Measurements from ENCODE around the gene MAP3K7. TPM values are rescaled to one million over a fixed set of nuclear protein-coding genes. Genes with fewer than 3 reads are reported as not detected.

MAP3K7 gene
- total and polyA plus RNA-seq, 4 donors = 10.3 to 29.2 (median 19.4) TPM

DNA sequence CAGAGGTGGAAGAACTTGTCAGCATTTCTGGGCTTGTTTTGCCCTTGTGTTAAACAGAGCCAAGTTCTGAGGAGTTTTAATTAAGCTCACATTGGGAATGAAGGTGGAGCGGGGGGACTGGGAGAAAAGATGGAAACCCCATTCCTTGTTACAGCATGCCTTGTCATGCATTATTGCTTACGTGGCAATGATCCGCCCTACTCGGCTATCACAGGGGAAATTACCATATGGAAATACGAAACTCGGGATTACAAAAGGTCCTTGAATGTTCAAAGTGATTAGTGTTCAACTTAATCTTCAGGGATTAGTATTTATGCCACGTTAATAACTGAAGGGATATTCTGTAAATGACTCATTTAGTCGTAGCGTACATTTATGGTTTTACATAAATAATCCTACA, 86.4 kb downstream of the MAP3K7 start:
- DNase-seq (no peak), ATAC-seq (ENCODE audit: low FRiP score) (no peak)
- H3K36me3 ChIP-seq (ENCODE audit: control insufficient read depth in 1 of 2, insufficient read depth in 2 of 2, low read length in 1 of 2) = no peaks in the 10 kb centered on the region
- H3K4me3 ChIP-seq (ENCODE audit: low read length in 2 of 2) = no peak overlapping the region
- H3K27me3 ChIP-seq (ENCODE audit: control insufficient read depth in 1 of 2, insufficient read depth in 2 of 2, low read length in 1 of 2) = no peaks in the 10 kb centered on the region
- no peaks in the 10 kb centered on the region for H3K4me1 ChIP-seq (ENCODE audit: control insufficient read depth in 1 of 2, insufficient read depth in 2 of 2, low read length in 2 of 2)
- intact Hi-C loops (cut with DNase I) = no loop called here
- H3K27ac ChIP-seq (ENCODE audit: low read depth in 1 of 2, low read length in 2 of 2) = no peak overlapping the region
- WGBS, 2 donors = 83 to 86% methylated on average over 9 of the region's 9 CpGs
- peaks cover 6% of the 10 kb centered on the region for H3K9me3 ChIP-seq (ENCODE audit: control insufficient read depth, low read length)

DNA sequence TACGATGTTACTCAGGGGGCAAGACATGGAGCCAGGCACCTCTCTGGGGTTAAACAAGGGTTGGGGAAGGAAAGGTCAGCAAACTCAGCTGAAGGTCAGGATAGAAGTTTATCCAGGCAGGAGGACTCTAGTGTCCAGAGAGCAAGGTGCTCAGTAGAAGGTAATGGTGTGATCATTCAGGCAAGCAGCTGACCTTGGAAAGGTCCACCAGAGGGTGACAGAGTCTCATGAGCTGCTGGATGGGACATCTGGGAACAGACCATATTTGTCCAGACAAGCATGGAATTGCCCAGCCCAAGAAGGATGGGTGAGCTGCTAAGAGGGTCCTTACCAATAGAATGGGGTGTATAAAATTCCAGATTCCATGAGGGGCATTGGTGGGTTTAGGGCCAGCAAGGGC, 89.5 kb downstream of the MAP3K7 start:
- Histone ChIP-seq H3K27me3 (ENCODE audit: control insufficient read depth in 1 of 2, insufficient read depth in 2 of 2, low read length in 1 of 2) (no peaks in the 10 kb centered on the region), H3K36me3 (ENCODE audit: control insufficient read depth in 1 of 2, insufficient read depth in 2 of 2, low read length in 1 of 2) (no peaks in the 10 kb centered on the region), H3K4me3 (ENCODE audit: low read length in 2 of 2) (no peak overlapping the region), H3K9me3 (ENCODE audit: control insufficient read depth, low read length) (peaks cover 6% of the 10 kb centered on the region), H3K27ac (ENCODE audit: low read depth in 1 of 2, low read length in 2 of 2) (no peak overlapping the region), H3K4me1 (ENCODE audit: control insufficient read depth in 1 of 2, insufficient read depth in 2 of 2, low read length in 2 of 2) (no peaks in the 10 kb centered on the region)
- intact Hi-C loops (cut with DNase I) = no loop called here
- WGBS, 2 donors = 88 to 94% methylated on average over 1 of the region's 1 CpG
- DNase-seq = no peak
- ATAC-seq (ENCODE audit: low FRiP score) = no peak

DNA sequence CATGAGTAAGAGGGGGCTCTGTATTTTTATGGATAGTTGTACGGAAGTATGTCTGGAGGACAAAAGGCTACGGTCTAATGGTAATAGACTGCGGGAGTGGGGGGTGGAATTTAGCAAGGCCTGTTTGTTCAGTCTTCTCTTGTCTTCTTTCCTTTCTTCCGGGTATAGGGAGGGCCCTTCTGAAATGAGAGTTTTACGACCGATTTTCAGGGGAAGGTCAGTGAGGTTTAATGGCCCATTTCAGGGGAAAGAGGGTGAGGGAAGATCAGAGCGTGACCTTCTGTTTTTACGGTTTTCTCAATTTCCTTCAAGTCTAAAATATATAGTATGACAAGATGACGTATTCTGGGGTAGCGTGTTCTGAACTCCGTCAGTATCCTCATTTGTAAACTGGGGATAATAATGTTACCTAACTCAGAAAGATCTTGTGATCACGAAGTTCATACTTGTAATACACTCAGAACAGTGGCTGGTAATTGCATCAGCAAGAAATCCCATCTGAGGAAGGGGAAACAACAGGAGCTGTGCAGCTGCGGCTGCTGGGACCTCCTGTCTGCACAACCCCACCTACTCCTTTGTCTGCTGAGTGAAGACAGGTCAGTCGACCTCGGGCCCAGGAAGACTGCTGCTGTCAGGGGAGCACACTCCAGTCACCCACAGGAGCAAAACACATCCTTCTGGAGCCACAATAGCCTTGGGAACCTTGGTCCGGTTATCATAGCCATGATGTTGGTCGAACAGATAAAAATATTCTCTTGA, 90.4 kb downstream of the MAP3K7 start:
- DNase-seq (no peak), ATAC-seq (ENCODE audit: low FRiP score) (no peak)
- Histone ChIP-seq H3K4me3 (ENCODE audit: low read length in 2 of 2) (no peak overlapping the region), H3K9me3 (ENCODE audit: control insufficient read depth, low read length) (peaks cover 6% of the 10 kb centered on the region), H3K36me3 (ENCODE audit: control insufficient read depth in 1 of 2, insufficient read depth in 2 of 2, low read length in 1 of 2) (no peaks in the 10 kb centered on the region), H3K27ac (ENCODE audit: low read depth in 1 of 2, low read length in 2 of 2) (no peak overlapping the region), H3K4me1 (ENCODE audit: control insufficient read depth in 1 of 2, insufficient read depth in 2 of 2, low read length in 2 of 2) (no peaks in the 10 kb centered on the region), H3K27me3 (ENCODE audit: control insufficient read depth in 1 of 2, insufficient read depth in 2 of 2, low read length in 1 of 2) (no peaks in the 10 kb centered on the region)
- intact Hi-C loops (cut with DNase I) = no loop called here
- 39 to 45% methylated on average over 17 of the region's 17 CpGs for WGBS, 2 donors

DNA sequence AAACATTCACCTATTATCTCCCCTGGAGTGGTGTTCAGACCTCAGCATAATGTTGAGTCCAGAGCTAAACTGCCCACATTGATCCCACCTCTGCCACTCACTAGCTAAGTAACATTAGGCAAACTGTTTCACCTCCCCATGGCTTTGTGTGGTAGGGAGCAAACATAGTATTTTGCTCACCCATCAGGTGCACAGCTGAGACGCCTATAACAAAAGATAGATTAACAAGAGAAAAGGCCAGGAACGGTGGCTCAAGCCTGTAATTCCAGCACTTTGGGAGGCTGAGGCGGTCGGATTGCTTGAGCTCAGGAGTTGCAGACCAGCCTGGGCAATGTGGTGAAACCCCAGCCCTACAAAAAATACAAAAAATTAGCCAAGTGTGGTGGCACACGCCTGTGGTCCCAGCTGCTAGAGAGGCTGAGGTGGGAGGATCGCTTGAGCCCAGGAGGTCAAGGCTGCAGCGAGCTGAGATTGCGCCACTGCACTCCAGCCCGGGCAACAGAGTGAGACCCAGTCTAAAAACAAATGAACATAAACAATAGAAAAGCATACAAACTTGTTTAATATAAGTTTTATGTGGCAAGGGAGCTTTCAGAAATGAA, 91.6 kb downstream of the MAP3K7 start:
- intact Hi-C loops (cut with DNase I) = no loop called here
- peaks cover 6% of the 10 kb centered on the region for H3K9me3 ChIP-seq (ENCODE audit: control insufficient read depth, low read length)
- DNase-seq (no peak), ATAC-seq (ENCODE audit: low FRiP score) (no peak)
- H3K4me1 ChIP-seq (ENCODE audit: control insufficient read depth in 1 of 2, insufficient read depth in 2 of 2, low read length in 2 of 2) = no peaks in the 10 kb centered on the region
- WGBS, 2 donors = 79 to 87% methylated on average over 9 of the region's 9 CpGs
- H3K4me3 ChIP-seq (ENCODE audit: low read length in 2 of 2) = no peak overlapping the region
- no peaks in the 10 kb centered on the region for H3K36me3 ChIP-seq (ENCODE audit: control insufficient read depth in 1 of 2, insufficient read depth in 2 of 2, low read length in 1 of 2)
- no peaks in the 10 kb centered on the region for H3K27me3 ChIP-seq (ENCODE audit: control insufficient read depth in 1 of 2, insufficient read depth in 2 of 2, low read length in 1 of 2)
- H3K27ac ChIP-seq (ENCODE audit: low read depth in 1 of 2, low read length in 2 of 2) = no peak overlapping the region

DNA sequence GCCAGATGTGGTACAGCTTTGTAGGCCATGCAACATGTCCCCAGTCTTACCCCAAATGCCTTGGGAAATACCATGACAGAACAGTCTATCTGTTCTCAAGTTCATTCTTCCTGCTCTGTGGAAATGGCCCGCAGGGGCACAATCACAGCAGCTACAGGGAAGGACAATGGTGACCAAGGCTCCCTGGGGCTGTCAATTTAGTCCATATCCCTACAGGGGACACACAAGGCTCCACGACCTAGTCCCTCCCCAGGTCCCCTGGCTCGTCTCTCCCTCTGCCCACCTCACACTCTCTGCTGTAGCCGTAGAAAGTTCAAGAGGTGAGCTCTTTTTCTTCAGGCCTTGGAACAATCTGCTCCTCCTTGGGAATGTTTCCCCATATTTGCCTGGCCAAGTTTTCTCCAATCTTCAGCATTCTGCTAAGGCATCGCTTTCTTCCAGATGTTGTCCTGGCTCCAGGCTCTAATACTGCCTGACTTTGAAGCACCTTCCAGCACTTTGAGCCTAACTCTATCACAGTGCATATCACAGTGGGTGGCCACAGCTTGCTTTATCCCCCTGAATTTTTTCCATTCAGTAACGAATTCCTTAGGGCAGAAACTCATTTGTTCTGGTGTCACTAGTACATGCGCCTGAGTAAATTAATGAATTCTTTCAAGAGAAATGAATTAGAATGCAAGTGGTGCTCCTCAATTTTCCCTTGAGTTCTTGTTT, 92.6 kb downstream of the MAP3K7 start:
- Histone ChIP-seq H3K27me3 (ENCODE audit: control insufficient read depth in 1 of 2, insufficient read depth in 2 of 2, low read length in 1 of 2) (no peaks in the 10 kb centered on the region), H3K9me3 (ENCODE audit: control insufficient read depth, low read length) (peaks cover 6% of the 10 kb centered on the region), H3K4me3 (ENCODE audit: low read length in 2 of 2) (no peak overlapping the region), H3K27ac (ENCODE audit: low read depth in 1 of 2, low read length in 2 of 2) (no peak overlapping the region), H3K36me3 (ENCODE audit: control insufficient read depth in 1 of 2, insufficient read depth in 2 of 2, low read length in 1 of 2) (no peaks in the 10 kb centered on the region), H3K4me1 (ENCODE audit: control insufficient read depth in 1 of 2, insufficient read depth in 2 of 2, low read length in 2 of 2) (no peaks in the 10 kb centered on the region)
- ATAC-seq (ENCODE audit: low FRiP score) = no peak
- 44 to 50% methylated on average over 7 of the region's 7 CpGs for WGBS, 2 donors
- intact Hi-C loops (cut with DNase I) = no loop called here
- no peak for DNase-seq

DNA sequence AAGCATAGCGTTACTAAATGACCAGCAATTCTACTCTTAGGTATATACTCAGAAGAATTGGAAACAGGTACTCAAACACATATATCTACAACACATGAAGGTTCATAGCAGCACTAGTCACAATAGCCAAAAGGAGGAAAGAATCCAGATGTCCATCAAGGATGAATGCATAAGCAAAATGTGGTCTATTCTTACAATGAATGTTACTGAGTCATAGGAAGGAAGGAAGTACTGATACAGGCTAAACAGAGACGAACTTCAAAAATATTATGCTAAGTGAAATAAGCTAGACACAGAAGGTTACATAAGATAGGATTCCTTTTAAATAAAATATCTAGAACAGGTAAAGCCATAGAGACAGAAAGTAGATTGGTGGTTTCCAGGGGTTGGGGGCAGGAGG, 93.5 kb downstream of the MAP3K7 start:
- ATAC-seq (ENCODE audit: low FRiP score) = no peak
- H3K27ac ChIP-seq (ENCODE audit: low read depth in 1 of 2, low read length in 2 of 2) = no peak overlapping the region

DNA sequence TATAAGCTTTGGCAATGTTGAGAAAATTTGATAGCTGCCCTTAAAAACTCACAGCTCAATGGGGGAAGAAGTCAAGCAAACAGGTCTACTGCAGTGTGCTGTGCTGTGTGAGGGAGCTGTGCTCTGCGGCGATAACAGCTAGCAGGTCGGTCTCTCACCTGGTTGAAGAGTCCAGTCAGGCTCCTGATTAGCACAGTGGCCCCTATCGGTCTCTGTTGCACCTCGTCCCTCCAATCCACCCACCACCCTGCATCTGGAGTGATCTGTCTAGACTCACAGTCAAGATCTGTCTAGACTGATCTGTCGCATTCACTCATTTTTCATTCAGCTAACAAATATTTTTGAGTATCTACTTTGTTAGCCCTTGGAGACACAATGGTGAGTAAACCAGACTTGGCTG, 94.1 kb downstream of the MAP3K7 start:
- Histone ChIP-seq H3K4me1 (ENCODE audit: control insufficient read depth in 1 of 2, insufficient read depth in 2 of 2, low read length in 2 of 2) (no peaks in the 10 kb centered on the region), H3K27ac (ENCODE audit: low read depth in 1 of 2, low read length in 2 of 2) (no peak overlapping the region), H3K27me3 (ENCODE audit: control insufficient read depth in 1 of 2, insufficient read depth in 2 of 2, low read length in 1 of 2) (no peaks in the 10 kb centered on the region), H3K36me3 (ENCODE audit: control insufficient read depth in 1 of 2, insufficient read depth in 2 of 2, low read length in 1 of 2) (no peaks in the 10 kb centered on the region), H3K4me3 (ENCODE audit: low read length in 2 of 2) (no peak overlapping the region), H3K9me3 (ENCODE audit: control insufficient read depth, low read length) (peaks cover 4% of the 10 kb centered on the region)
- DNase-seq (no peak), ATAC-seq (ENCODE audit: low FRiP score) (no peak)
- WGBS, 2 donors = 89 to 90% methylated on average over 6 of the region's 6 CpGs
- intact Hi-C loops (cut with DNase I) = no loop called here

More for the DNA sequence above, 93.5 kb downstream of the MAP3K7 start:
- Histone ChIP-seq H3K9me3 (ENCODE audit: control insufficient read depth, low read length) (peaks cover 6% of the 10 kb centered on the region), H3K4me3 (ENCODE audit: low read length in 2 of 2) (no peak overlapping the region), H3K36me3 (ENCODE audit: control insufficient read depth in 1 of 2, insufficient read depth in 2 of 2, low read length in 1 of 2) (no peaks in the 10 kb centered on the region), H3K27me3 (ENCODE audit: control insufficient read depth in 1 of 2, insufficient read depth in 2 of 2, low read length in 1 of 2) (no peaks in the 10 kb centered on the region), H3K4me1 (ENCODE audit: control insufficient read depth in 1 of 2, insufficient read depth in 2 of 2, low read length in 2 of 2) (no peaks in the 10 kb centered on the region)
- 56 to 57% methylated on average over 2 of the region's 2 CpGs for WGBS, 2 donors
- DNase-seq = no peak
- intact Hi-C loops (cut with DNase I) = no loop called here

DNA sequence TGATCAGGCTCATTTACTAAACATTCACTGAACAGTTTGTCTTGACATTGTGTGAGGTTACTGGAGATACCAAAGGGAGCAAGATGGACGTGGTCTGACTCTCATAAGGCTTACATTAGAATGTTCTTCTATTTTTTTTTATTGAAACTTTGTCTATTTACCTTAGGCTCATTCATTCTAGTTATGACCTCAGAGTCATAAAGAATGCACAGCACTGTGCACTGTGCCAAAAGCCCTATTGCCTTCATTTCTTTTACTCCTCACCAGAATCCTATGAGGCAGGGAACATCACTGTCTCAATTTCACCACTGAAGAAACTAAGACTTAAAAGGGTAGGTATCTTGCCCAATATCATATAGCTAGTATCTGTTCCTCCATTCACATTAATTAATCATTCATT, 94.5 kb downstream of the MAP3K7 start:
- ATAC-seq (ENCODE audit: low FRiP score) (no peak), DNase-seq (no peak)
- Histone ChIP-seq H3K27me3 (ENCODE audit: control insufficient read depth in 1 of 2, insufficient read depth in 2 of 2, low read length in 1 of 2) (no peaks in the 10 kb centered on the region), H3K27ac (ENCODE audit: low read depth in 1 of 2, low read length in 2 of 2) (no peak overlapping the region), H3K9me3 (ENCODE audit: control insufficient read depth, low read length) (peaks cover under 1% of the 10 kb centered on the region), H3K36me3 (ENCODE audit: control insufficient read depth in 1 of 2, insufficient read depth in 2 of 2, low read length in 1 of 2) (no peaks in the 10 kb centered on the region), H3K4me1 (ENCODE audit: control insufficient read depth in 1 of 2, insufficient read depth in 2 of 2, low read length in 2 of 2) (no peaks in the 10 kb centered on the region), H3K4me3 (ENCODE audit: low read length in 2 of 2) (no peak overlapping the region)
- intact Hi-C loops (cut with DNase I) = no loop called here
- 68 to 71% methylated on average over 1 of the region's 1 CpG for WGBS, 2 donors

Measured in aorta (tissue), 5 donors.